Ovary (tissue), 9 donors: Measurements from ENCODE around the gene RERE. TPM values are rescaled to one million over a fixed set of nuclear protein-coding genes. Genes with fewer than 3 reads are reported as not detected.

Experiments
- DNase-seq, 5 donors: peaks; one replicate each; pipeline ENCODE4 v3.0.0-alpha.2; 2019 to 2020
- H3K27ac ChIP-seq, 2 donors: fragments of 200-600 bp; one replicate each; pipeline versions ENCODE4 v1.5.1 to v1.8.0; 2019 to 2022
- H3K27me3 ChIP-seq: fragments of 200-600 bp; one replicate; pipeline ENCODE4 v1.8.0; 2022
- H3K36me3 ChIP-seq: fragments of 200-600 bp; sonication (generic); one replicate; pipeline ENCODE4 v1.5.1; 2019
- H3K4me1 ChIP-seq: one replicate; pipeline ENCODE4 v1.8.1; 2013; ENCODE audit warnings: mild to moderate bottlenecking, moderate library complexity; ENCODE audit not compliant: insufficient read depth
- H3K4me3 ChIP-seq: fragments of 200-600 bp; sonication (generic); one replicate; pipeline ENCODE4 v1.5.1; 2017
- H3K9me3 ChIP-seq, 2 donors: fragments of 200-600 bp in 1 of 2; sonication (generic) in 1 of 2; one replicate each; pipeline versions ENCODE4 v1.5.1 to v1.8.1; 2013 to 2019; ENCODE audit warnings: mild to moderate bottlenecking in 1 of 2, moderate library complexity in 1 of 2
- CTCF ChIP-seq, 3 donors: fragments of 450-650 bp in 2 of 3; fragments of 200-600 bp in 1 of 3; IDR thresholded peaks; one replicate each; pipeline versions ENCODE4 v1.5.1 to v1.8.0; 2016 to 2022; ENCODE audit warnings: antibody characterized with exemption in 3 of 3, mild to moderate bottlenecking in 1 of 3
- EP300 ChIP-seq: sonication (generic); formaldehyde crosslinking; IDR thresholded peaks from one replicate; pipeline ENCODE4 v1.6.1; 2017; ENCODE audit warnings: antibody characterized with exemption
- POLR2A ChIP-seq: fragments of 450-650 bp; IDR thresholded peaks from one replicate; pipeline ENCODE4 v1.6.1; 2017; ENCODE audit warnings: antibody characterized with exemption, mild to moderate bottlenecking, moderate library complexity
- WGBS, 3 donors: extraction: QIAGEN DNeasy Blood & Tissue Kit in 1 of 3; methylation state at CpG; one replicate each; pipeline versions ENCODE4 v1.1.5 to v1.1.7; 2013 to 2017; 5-methylcytosine and 5-hydroxymethylcytosine counted together
- intact Hi-C, 4 donors: fragments of 100-400 bp; cut with DNase I; formaldehyde crosslinking; loops; one replicate each; pipeline versions ENCODE4 v1.11.0 to v1.15.1; 2022 to 2023
- polyA plus RNA-seq, 2 donors: library from polyadenylated mRNA; stranded (reverse); fragments of 200-250 nt in 1 of 2; fragments of 350-450 nt in 1 of 2; fragmentation: Illumina TruSeq in 1 of 2; extraction: RNeasy Lipid Tissue Mini Kit (QIAGEN cat#74804) in 1 of 2; gene quantifications; one replicate each; pipeline ENCODE4 v1.2.3, GENCODE V29; 2013 to 2014
- total RNA-seq, 7 donors: library from RNA; depleted of rRNA in 2 of 7; stranded (reverse); fragments of >200 nt in 2 of 7; fragmentation: NEBNext Ultra II Directional in 3 of 7; extraction: Animal tissue kit (Norgen Biotek cat#: 25700) in 3 of 7; gene quantifications; one replicate each; pipeline versions ENCODE4 v1.1.0 to v1.2.4, GENCODE V29; 2016 to 2023
- donor health status: DM: no; HTN: no; CAD: no; lungs with moderate emphysema.
- donor health status: DM: no; HTN: no; CAD: no.
- donor health status: Bipolar disorder and iron deficiency.
- donor health status: DM: yes; HTN: yes; CAD: no.
- donor health status: DM: no; HTN: no; CAD: no.
- donor health status: DM: yes; HTN: yes; CAD: no.

The RERE gene
- total and polyA plus RNA-seq, 9 donors = 36.7 to 119 (median 114) TPM

GRCh38 chr1:8483586-8483985 is 333.9 kb downstream of the RERE start:
- H3K4me3 ChIP-seq = no peak overlapping the region
- H3K9me3 ChIP-seq = no peaks in the 10 kb centered on the region
- no peak for TF ChIP-seq POLR2A
- TF ChIP-seq EP300 = no peak
- no peak for TF ChIP-seq CTCF (IDR thresholded peaks at IDR 0.05)
- intact Hi-C loops = no loop called here
- no peaks in the 10 kb centered on the region for H3K27me3 ChIP-seq
- no peaks in the 10 kb centered on the region for H3K36me3 ChIP-seq
- no peak overlapping the region for H3K27ac ChIP-seq
- no peak for DNase-seq
- WGBS, 3 donors = 71 to 76% (median 72%) methylated on average over 3 of the region's 3 CpGs
- no peaks in the 10 kb centered on the region for H3K4me1 ChIP-seq

GRCh38 chr1:8482979-8483381 is 334.5 kb downstream of the RERE start:
- TF ChIP-seq EP300 = no peak
- TF ChIP-seq CTCF (IDR thresholded peaks at IDR 0.05) = no peak
- TF ChIP-seq POLR2A = no peak
- no peak overlapping the region for H3K4me3 ChIP-seq
- H3K27me3 ChIP-seq = no peaks in the 10 kb centered on the region
- H3K36me3 ChIP-seq = no peaks in the 10 kb centered on the region
- DNase-seq = no peak
- 69 to 80% (median 70%) methylated on average over 2 of the region's 2 CpGs for WGBS, 3 donors
- H3K9me3 ChIP-seq = no peaks in the 10 kb centered on the region
- H3K4me1 ChIP-seq = no peaks in the 10 kb centered on the region
- intact Hi-C loops = no loop called here
- no peak overlapping the region for H3K27ac ChIP-seq

- Histone ChIP-seq H3K4me1 (no peaks in the 10 kb centered on the region), H3K36me3 (no peaks in the 10 kb centered on the region), H3K27ac (no peak overlapping the region), H3K9me3 (no peaks in the 10 kb centered on the region), H3K4me3 (no peak overlapping the region), H3K27me3 (no peaks in the 10 kb centered on the region)
- TF ChIP-seq EP300 = no peak
- no peak for TF ChIP-seq POLR2A
- TF ChIP-seq CTCF (IDR thresholded peaks at IDR 0.05) = no peak
- 90 to 94% (median 92%) methylated on average over 2 of the region's 2 CpGs for WGBS, 3 donors
- intact Hi-C loops = no loop called here
- no peak for DNase-seq
These were observed 335.6 kb downstream of the RERE start for GRCh38 chr1:8481650-8482380.

GRCh38 chr1:8478566-8478965 is 338.9 kb downstream of the RERE start:
- Histone ChIP-seq H3K4me1 (no peaks in the 10 kb centered on the region), H3K4me3 (no peak overlapping the region), H3K36me3 (no peaks in the 10 kb centered on the region), H3K27ac (no peak overlapping the region), H3K9me3 (no peaks in the 10 kb centered on the region), H3K27me3 (no peaks in the 10 kb centered on the region)
- TF ChIP-seq EP300 (no peak), CTCF (IDR thresholded peaks at IDR 0.05) (no peak), POLR2A (no peak)
- intact Hi-C loops = no loop called here
- no peak for DNase-seq
